Transverse colon (tissue), 4 donors: ENCODE measurements around the gene PDSS2.

ENCODE experiments used
- POLR2AphosphoS5 ChIP-seq, 3 donors: sonication (generic); formaldehyde crosslinking; IDR thresholded peaks; one replicate each; pipeline ENCODE4 v1.6.1; 2016; ENCODE audit warnings: antibody characterized with exemption in 3 of 3
- TF ChIP-seq, protein P1 (sequence below), 5 experiments: fragments of 200-600 bp in 3 of 5; fragments of 450-650 bp in 2 of 5; sonication (generic) in 3 of 5; IDR thresholded peaks; 1 replicate in 2 of 5; 2 replicates in 3 of 5; pipeline ENCODE4 v1.5.1; 2016 to 2017; ENCODE audit warnings: antibody characterized with exemption in 5 of 5, inconsistent platforms in 3 of 5, mild to moderate bottlenecking in 2 of 5, moderate library complexity in 1 of 5

GRCh38 chr6:107490566-107491137, 31.3 kb upstream of the PDSS2 start:
- TF ChIP-seq, protein P1, sequence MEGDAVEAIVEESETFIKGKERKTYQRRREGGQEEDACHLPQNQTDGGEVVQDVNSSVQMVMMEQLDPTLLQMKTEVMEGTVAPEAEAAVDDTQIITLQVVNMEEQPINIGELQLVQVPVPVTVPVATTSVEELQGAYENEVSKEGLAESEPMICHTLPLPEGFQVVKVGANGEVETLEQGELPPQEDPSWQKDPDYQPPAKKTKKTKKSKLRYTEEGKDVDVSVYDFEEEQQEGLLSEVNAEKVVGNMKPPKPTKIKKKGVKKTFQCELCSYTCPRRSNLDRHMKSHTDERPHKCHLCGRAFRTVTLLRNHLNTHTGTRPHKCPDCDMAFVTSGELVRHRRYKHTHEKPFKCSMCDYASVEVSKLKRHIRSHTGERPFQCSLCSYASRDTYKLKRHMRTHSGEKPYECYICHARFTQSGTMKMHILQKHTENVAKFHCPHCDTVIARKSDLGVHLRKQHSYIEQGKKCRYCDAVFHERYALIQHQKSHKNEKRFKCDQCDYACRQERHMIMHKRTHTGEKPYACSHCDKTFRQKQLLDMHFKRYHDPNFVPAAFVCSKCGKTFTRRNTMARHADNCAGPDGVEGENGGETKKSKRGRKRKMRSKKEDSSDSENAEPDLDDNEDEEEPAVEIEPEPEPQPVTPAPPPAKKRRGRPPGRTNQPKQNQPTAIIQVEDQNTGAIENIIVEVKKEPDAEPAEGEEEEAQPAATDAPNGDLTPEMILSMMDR (IDR thresholded peaks at IDR 0.05): no peak
- no peak for TF ChIP-seq POLR2AphosphoS5 (IDR thresholded peaks at IDR 0.05)
